Spleen (tissue), 7 donors: ENCODE data around the gene CDK19.

Source experiments
- CTCF ChIP-seq, 11 experiments: fragments of 200-600 bp in 7 of 11; fragments of 450-650 bp in 4 of 11; sonication (generic) in 4 of 11; IDR thresholded peaks in 8 of 11; conservative IDR thresholded peaks in 3 of 11; 1 replicate in 7 of 11; 2 replicates in 4 of 11; pipeline versions ENCODE4 v1.4.0 to v1.8.0; 2016 to 2021; ENCODE audit warnings: antibody characterized with exemption in 11 of 11, inconsistent platforms in 4 of 11, mild to moderate bottlenecking in 1 of 11
- POLR2A ChIP-seq, 3 donors: fragments of 450-650 bp; IDR thresholded peaks; one replicate each; pipeline ENCODE4 v1.5.1; 2017; ENCODE audit warnings: antibody characterized with exemption in 3 of 3, mild to moderate bottlenecking in 1 of 3
- POLR2AphosphoS5 ChIP-seq, 3 donors: sonication (generic); formaldehyde crosslinking; IDR thresholded peaks; one replicate each; pipeline ENCODE4 v1.5.1; 2017; ENCODE audit warnings: antibody characterized with exemption in 3 of 3
- donor health status: DM: no; HTN: no; CAD: no; lungs with moderate emphysema.
- donor health status: DM: no; HTN: no; CAD: no.
- donor health status: DM: no; HTN: no; CAD: no.

GRCh38 chr6:110671447-110671846 lies 143.8 kb downstream of the CDK19 start:
- no peak for TF ChIP-seq CTCF (IDR thresholded peaks at IDR 0.05 in 8 of 11, conservative IDR thresholded peaks at IDR 0.05 in 3 of 11)
- no peak for TF ChIP-seq POLR2A (IDR thresholded peaks at IDR 0.05)
- no peak for TF ChIP-seq POLR2AphosphoS5 (IDR thresholded peaks at IDR 0.05)
